ENCODE data around the gene HPS6. TPM values are rescaled to one million over a fixed set of nuclear protein-coding genes. Genes with fewer than 3 reads are reported as not detected.
"Not testable (repeated sequence)": the region's sequence is repeated elsewhere in the genome, so short reads cannot be mapped to it uniquely, and the experiment has no call there.

The HPS6 gene
- total RNA-seq, 2 experiments from 2014 or later = 8.7 to 8.8 TPM

GRCh38 chr10:102054881-102055646 is 10.1 kb upstream of the HPS6 start:
- CTCF ChIA-PET = interaction anchor here (0.8 to 1.5 kb wide), 2 partner anchors 18 to 274 kb away, joined by 3 to 5 read pairs; no protein-coding TSS in a partner anchor
- H3K36me3 Mint-ChIP-seq (ENCODE audit: low read depth); DNase-seq; H3K27me3 Mint-ChIP-seq (ENCODE audit: low read depth); intact Hi-C loops (cut with micrococcal nuclease); H3K9me3 Mint-ChIP-seq: not testable (repeated sequence)
- Mint-ChIP-seq H3K4me1 (ENCODE audit: low read depth) (peaks cover 41% of the 10 kb centered on the region), H3K27ac (peak overlapping the region; percentile 90), H3K4me3 (peak overlapping the region; percentile 91)

DNA sequence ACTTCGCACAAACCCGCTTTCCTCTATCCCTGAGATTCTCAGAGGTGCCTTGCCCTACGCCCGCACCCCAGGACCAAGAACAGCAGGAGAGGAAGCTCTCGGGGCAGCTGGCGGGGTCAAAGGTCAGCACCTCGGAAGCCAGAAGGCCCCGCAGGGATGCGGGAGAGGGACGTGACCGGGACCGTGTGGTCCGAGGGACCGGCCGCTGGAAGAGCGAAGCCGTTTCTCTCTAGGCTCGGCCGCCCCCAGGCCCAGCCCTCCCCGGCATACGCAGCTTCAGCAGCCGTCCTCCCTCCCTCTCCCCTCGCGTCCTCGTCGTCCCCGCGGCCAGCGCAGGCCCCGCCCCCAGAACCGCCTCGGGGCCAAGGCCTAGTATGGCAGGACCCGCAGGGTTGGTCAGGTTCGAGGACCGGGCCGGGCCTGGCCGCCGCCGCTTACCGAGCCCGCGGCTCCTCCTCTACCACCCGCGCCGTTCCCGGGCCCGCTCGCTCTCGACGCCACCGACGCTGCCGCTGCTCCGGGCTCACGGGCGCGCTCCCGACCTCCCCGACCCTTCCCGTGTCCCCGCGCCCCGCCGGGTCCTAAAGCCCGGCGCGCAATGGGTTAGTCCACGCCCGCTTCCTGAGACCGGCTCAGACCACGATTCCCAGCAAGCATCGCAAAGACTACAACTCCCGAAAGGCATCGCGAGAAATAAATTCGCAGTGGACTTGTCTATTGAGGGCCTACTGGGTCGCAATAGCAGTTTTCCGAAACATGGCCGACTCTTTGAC is 9.3 kb upstream of the HPS6 start, which contains the start of gene ARMH3:
Gene ARMH3 (minus strand): TSS at position 527 of the 773 bp plus-strand sequence. CDS start 16,059 bp downstream, outside the sequence.
- H3K4me3 Mint-ChIP-seq = peak within 1 kb of the TSS; percentile 91
- peaks cover 41% of the 10 kb centered on the region for H3K4me1 Mint-ChIP-seq (ENCODE audit: low read depth)
- peak within 1 kb of the TSS; percentile 90 for H3K27ac Mint-ChIP-seq
- intact Hi-C loops (cut with micrococcal nuclease) = loop anchor here (1.0 to 2.0 kb wide), 4 partner anchors 9 to 238 kb away; partner anchors contain the start of genes HPS6, NOLC1 and OGA
- H3K36me3 Mint-ChIP-seq (ENCODE audit: low read depth) = no peaks in the 10 kb centered on the region
- DNase-seq = peak; percentile 96
- H3K27me3 Mint-ChIP-seq (ENCODE audit: low read depth) = no peaks in the 10 kb centered on the region
- CTCF ChIA-PET = interaction anchor here (0.8 kb wide), 1 partner anchor 275 kb away, joined by 3 read pairs; no protein-coding TSS in a partner anchor
- H3K9me3 Mint-ChIP-seq = no peaks in the 10 kb centered on the region

GRCh38 chr10:102059987-102060386 is 5.2 kb upstream of the HPS6 start:
- CTCF ChIA-PET = interaction anchor here (0.6 to 2.3 kb wide), 3 partner anchors 8 to 38 kb away, joined by 5 to 13 read pairs (median 7); no protein-coding TSS in a partner anchor
- no peak for DNase-seq
- Mint-ChIP-seq H3K9me3 (no peaks in the 10 kb centered on the region), H3K27ac (no peak overlapping the region), H3K4me3 (no peak overlapping the region), H3K4me1 (ENCODE audit: low read depth) (peaks cover 14% of the 10 kb centered on the region), H3K36me3 (ENCODE audit: low read depth) (no peaks in the 10 kb centered on the region), H3K27me3 (ENCODE audit: low read depth) (no peaks in the 10 kb centered on the region)
- intact Hi-C loops (cut with micrococcal nuclease) = no loop called here

DNA sequence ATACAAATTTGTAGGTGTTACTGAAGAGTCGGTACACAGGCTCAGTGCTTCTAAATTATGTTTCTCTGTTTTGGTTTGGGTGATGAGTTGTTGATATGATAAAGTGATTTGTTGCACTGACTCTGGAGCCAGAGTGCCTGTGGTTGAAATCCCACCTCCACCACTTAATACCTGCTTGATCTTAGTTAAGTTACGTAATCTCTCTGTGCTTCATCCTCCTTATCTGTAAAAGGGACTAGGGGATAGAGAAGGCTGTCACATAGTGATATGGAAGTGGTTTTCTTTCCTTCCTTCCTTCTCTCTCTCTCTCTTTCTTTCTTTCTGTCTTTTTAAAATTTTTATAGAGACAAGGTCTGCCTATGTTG is 664 bp upstream of the HPS6 start:
- Mint-ChIP-seq H3K27me3 (ENCODE audit: low read depth) (no peaks in the 10 kb centered on the region), H3K36me3 (ENCODE audit: low read depth) (no peaks in the 10 kb centered on the region), H3K27ac (peak overlapping the region; percentile 88), H3K4me1 (ENCODE audit: low read depth) (peaks cover 24% of the 10 kb centered on the region), H3K4me3 (peak overlapping the region; percentile 73), H3K9me3 (no peaks in the 10 kb centered on the region)
- no peak for DNase-seq
- CTCF ChIA-PET = no interaction called here
- intact Hi-C loops (cut with micrococcal nuclease) = loop anchor here (1.0 to 2.0 kb wide), 2 partner anchors 282 to 438 kb away; partner anchors contain the start of genes ACTR1A and NPM3

- Mint-ChIP-seq H3K27me3 (ENCODE audit: low read depth) (no peaks in the 10 kb centered on the region), H3K4me1 (ENCODE audit: low read depth) (peaks cover 24% of the 10 kb centered on the region), H3K36me3 (ENCODE audit: low read depth) (no peaks in the 10 kb centered on the region), H3K4me3 (peak overlapping the region; percentile 83), H3K9me3 (no peaks in the 10 kb centered on the region), H3K27ac (peak overlapping the region; percentile 73)
- peak; percentile 19 for DNase-seq
- CTCF ChIA-PET = interaction anchor here (0.6 to 5.7 kb wide), 5 partner anchors 11 to 225 kb away, joined by 3 to 23 read pairs (median 4); no protein-coding TSS in a partner anchor
- intact Hi-C loops (cut with micrococcal nuclease) = loop anchor here (1.0 to 2.0 kb wide), 5 partner anchors 9 to 283 kb away; partner anchors contain the start of genes ARMH3, NOLC1, NPM3 and OGA
These were observed 631 bp downstream of the HPS6 start for GRCh38 chr10:102065561-102066398.

DNA sequence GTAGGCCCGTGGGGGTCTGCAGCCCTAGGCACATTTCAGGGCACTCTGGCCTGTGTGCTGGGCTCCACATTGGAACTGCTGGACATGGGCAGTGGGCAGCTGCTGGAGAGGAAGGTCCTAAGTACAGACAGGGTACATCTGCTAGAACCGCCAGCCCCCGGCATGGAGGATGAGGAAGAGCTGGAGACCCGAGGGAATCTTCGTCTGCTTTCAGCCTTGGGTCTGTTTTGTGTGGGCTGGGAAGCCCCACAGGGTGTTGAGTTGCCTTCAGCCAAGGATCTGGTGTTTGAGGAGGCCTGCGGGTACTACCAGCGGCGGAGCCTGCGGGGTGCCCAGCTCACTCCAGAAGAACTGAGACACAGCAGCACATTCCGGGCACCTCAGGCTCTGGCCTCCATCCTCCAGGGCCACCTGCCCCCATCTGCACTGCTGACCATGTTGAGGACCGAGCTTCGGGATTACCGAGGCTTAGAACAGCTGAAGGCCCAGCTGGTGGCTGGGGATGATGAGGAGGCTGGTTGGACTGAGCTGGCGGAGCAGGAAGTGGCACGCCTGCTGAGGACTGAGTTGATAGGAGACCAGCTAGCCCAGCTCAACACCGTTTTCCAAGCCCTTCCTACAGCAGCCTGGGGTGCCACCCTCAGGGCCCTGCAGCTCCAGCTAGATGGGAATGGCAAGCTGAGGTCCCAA is 1.4 kb downstream of the HPS6 start:
- CTCF ChIA-PET = interaction anchor here (0.7 to 5.7 kb wide), 4 partner anchors 36 to 225 kb away, joined by 3 to 23 read pairs (median 6); no protein-coding TSS in a partner anchor
- H3K27me3 Mint-ChIP-seq (ENCODE audit: low read depth) = no peaks in the 10 kb centered on the region
- peaks cover 24% of the 10 kb centered on the region for H3K4me1 Mint-ChIP-seq (ENCODE audit: low read depth)
- H3K36me3 Mint-ChIP-seq (ENCODE audit: low read depth) = no peaks in the 10 kb centered on the region
- no peak for DNase-seq
- H3K9me3 Mint-ChIP-seq = no peaks in the 10 kb centered on the region
- no peak overlapping the region for H3K27ac Mint-ChIP-seq
- peak overlapping the region; percentile 83 for H3K4me3 Mint-ChIP-seq
- intact Hi-C loops (cut with micrococcal nuclease) = no loop called here

- H3K27me3 Mint-ChIP-seq (ENCODE audit: low read depth) = no peaks in the 10 kb centered on the region
- intact Hi-C loops (cut with micrococcal nuclease) = no loop called here
- H3K4me3 Mint-ChIP-seq = peak overlapping the region; percentile 27
- no peak for DNase-seq
- CTCF ChIA-PET = interaction anchor here (0.7 to 5.7 kb wide), 6 partner anchors 8 to 286 kb away, joined by 3 to 23 read pairs (median 4); no protein-coding TSS in a partner anchor
- no peaks in the 10 kb centered on the region for H3K9me3 Mint-ChIP-seq
- no peak overlapping the region for H3K27ac Mint-ChIP-seq
- H3K36me3 Mint-ChIP-seq (ENCODE audit: low read depth) = no peaks in the 10 kb centered on the region
- peaks cover 24% of the 10 kb centered on the region for H3K4me1 Mint-ChIP-seq (ENCODE audit: low read depth)
These were observed 2.2 kb downstream of the HPS6 start for GRCh38 chr10:102067091-102067916.

DNA sequence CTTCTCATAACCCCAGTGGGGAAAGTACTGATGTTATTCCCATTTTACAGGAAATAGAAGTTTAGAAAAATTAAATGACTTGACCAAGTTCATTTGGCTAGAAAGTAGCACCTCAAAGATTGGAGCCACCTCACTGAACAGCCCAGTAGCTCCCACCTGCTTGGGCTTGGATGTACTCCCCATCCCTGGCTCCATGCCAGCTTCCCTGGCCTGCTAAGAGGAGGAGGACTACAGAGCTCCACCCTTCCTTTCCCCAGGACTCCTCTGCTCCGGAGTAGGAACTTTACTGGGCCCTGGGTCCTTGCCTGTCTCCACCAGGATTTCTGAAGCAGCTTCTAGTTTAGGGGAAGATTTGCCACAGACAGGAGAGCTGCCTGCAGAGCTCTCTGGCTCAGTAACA is 3.1 kb downstream of the HPS6 start:
- no peaks in the 10 kb centered on the region for H3K27me3 Mint-ChIP-seq (ENCODE audit: low read depth)
- H3K36me3 Mint-ChIP-seq (ENCODE audit: low read depth) = no peaks in the 10 kb centered on the region
- CTCF ChIA-PET = interaction anchor here (0.7 to 5.7 kb wide), 7 partner anchors 9 to 287 kb away, joined by 3 to 23 read pairs (median 3); partner anchors contain the start of gene KCNIP2
- intact Hi-C loops (cut with micrococcal nuclease) = no loop called here
- peaks cover 24% of the 10 kb centered on the region for H3K4me1 Mint-ChIP-seq (ENCODE audit: low read depth)
- no peak for DNase-seq
- no peak overlapping the region for H3K27ac Mint-ChIP-seq
- no peak overlapping the region for H3K4me3 Mint-ChIP-seq
- no peaks in the 10 kb centered on the region for H3K9me3 Mint-ChIP-seq

DNA sequence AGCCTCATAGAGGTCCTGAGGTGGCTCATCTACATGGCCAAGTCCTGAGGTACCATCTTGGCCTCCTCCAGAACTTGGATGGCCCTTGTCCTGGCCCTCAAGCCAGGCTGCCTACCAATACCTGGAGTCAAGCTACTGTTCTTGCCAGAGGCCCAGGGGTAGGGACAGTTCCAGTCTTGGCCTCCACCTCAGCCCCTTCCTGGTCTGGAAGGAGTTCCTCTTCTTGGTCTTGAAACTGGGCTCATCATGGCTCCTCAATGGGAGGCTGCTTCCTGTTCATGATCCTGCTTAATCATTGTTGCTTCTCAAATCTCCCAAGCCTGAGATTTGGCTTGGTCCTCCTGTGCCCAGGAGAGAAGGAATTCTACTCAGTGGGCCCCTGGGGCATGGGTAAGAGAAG is 3.9 kb downstream of the HPS6 start:
- H3K27me3 Mint-ChIP-seq (ENCODE audit: low read depth) = no peaks in the 10 kb centered on the region
- peaks cover 22% of the 10 kb centered on the region for H3K4me1 Mint-ChIP-seq (ENCODE audit: low read depth)
- H3K27ac Mint-ChIP-seq = no peak overlapping the region
- no peak for DNase-seq
- intact Hi-C loops (cut with micrococcal nuclease) = no loop called here
- H3K36me3 Mint-ChIP-seq (ENCODE audit: low read depth) = no peaks in the 10 kb centered on the region
- H3K4me3 Mint-ChIP-seq = no peak overlapping the region
- no peaks in the 10 kb centered on the region for H3K9me3 Mint-ChIP-seq
- CTCF ChIA-PET = interaction anchor here (0.7 to 5.7 kb wide), 6 partner anchors 10 to 234 kb away, joined by 3 to 23 read pairs (median 4); partner anchors contain the start of gene KCNIP2

DNA sequence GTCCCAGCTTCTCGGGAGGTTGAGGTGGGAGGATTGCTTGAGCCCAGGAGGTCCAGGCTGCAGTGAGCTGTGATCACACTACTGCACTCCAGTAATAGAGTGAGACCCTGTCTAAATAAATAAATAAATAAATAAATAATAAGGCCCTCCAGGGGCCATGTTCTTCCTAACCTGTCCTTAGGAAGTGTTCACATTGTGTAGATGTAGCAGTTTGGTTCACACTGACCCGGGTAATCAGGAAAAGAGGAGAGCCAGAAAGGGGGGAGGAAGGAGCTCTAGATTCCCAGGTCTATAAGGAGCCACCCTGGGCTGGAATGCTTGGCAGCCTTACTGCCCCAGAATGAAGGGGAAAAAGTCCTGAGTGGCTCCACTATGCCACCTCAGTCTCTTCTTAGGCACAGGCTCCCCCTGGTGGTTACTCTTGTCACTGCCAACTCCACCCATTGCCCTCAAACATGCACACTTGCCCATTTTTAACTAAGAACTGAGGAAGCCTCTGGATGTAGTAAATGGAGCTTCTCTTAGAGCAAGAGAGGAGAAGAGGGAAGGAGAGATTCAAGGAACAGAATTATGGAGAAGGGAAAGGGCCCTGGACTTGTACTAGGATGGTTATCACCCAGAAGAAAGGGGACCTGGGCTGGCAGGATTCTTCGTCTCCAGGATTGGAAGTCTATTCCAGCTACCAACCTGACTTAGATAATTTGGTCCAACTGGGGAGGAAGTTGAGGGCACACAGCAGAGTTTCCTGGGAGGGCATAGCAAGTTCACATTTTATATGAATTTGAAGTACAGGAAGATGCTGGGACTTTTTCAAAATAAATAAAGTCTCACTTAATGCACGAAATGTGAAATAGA is 7.8 kb downstream of the HPS6 start:
- Mint-ChIP-seq H3K36me3 (ENCODE audit: low read depth) (no peaks in the 10 kb centered on the region), H3K27me3 (ENCODE audit: low read depth) (no peaks in the 10 kb centered on the region), H3K4me1 (ENCODE audit: low read depth) (no peaks in the 10 kb centered on the region), H3K27ac (no peak overlapping the region), H3K9me3 (no peaks in the 10 kb centered on the region), H3K4me3 (no peak overlapping the region)
- intact Hi-C loops (cut with micrococcal nuclease) = loop anchor here (1.0 kb wide), 4 partner anchors 63 to 292 kb away; no protein-coding TSS in a partner anchor
- peak; percentile 90 for DNase-seq
- CTCF ChIA-PET = interaction anchor here (0.6 to 5.4 kb wide), 34 partner anchors 9 to 302 kb away, joined by 3 to 45 read pairs (median 4); partner anchors contain the start of gene KCNIP2

Measured in activated naive CD4-positive, alpha-beta T cell treated with anti-CD3 and anti-CD28 coated beads for 36 hours (primary cell).